Heart left ventricle (tissue), 16 donors: ENCODE data around the gene ZBTB45. TPM values are rescaled to one million over a fixed set of nuclear protein-coding genes. Genes with fewer than 3 reads are reported as not detected.
A peak's percentile ranks its signal among the peaks of the same experiment; 100 is the strongest.

ENCODE experiments used
- ATAC-seq, 4 donors: fragments of 200-7000 bp; cut with Tn5 transposase; one replicate each; pipeline ENCODE4 v1.9.1; 2020 to 2022; ENCODE audit warnings: moderate library complexity in 4 of 4, mild to moderate bottlenecking in 3 of 4, moderate number of reproducible peaks in 1 of 4
- DNase-seq, 5 donors: peaks; one replicate each; pipeline ENCODE4 v3.0.0-alpha.2; 2020
- H3K27ac ChIP-seq, 12 donors: fragments of 200-600 bp; sonication (generic) in 4 of 12; one replicate each; pipeline versions ENCODE4 v1.5.0 to v1.8.0; 2016 to 2022; ENCODE audit warnings: mild to moderate bottlenecking in 2 of 12
- H3K27me3 ChIP-seq, 9 donors: fragments of 200-600 bp; sonication (generic) in 2 of 9; one replicate each; pipeline versions ENCODE4 v1.5.1 to v1.8.0; 2016 to 2022; ENCODE audit warnings: mild to moderate bottlenecking in 3 of 9
- H3K36me3 ChIP-seq, 9 donors: fragments of 200-600 bp; sonication (generic) in 2 of 9; one replicate each; pipeline versions ENCODE4 v1.5.0 to v1.8.0; 2018 to 2022; ENCODE audit warnings: mild to moderate bottlenecking in 2 of 9
- H3K4me1 ChIP-seq, 12 donors: fragments of 200-600 bp; sonication (generic) in 4 of 12; one replicate each; pipeline versions ENCODE4 v1.5.0 to v1.8.0; 2016 to 2022; ENCODE audit warnings: mild to moderate bottlenecking in 3 of 12
- H3K4me3 ChIP-seq, 12 donors: fragments of 200-600 bp; sonication (generic) in 4 of 12; one replicate each; pipeline versions ENCODE4 v1.5.0 to v1.8.0; 2017 to 2022; ENCODE audit warnings: mild to moderate bottlenecking in 9 of 12, moderate library complexity in 4 of 12
- H3K9me3 ChIP-seq, 12 donors: fragments of 200-600 bp; sonication (generic) in 4 of 12; one replicate each; pipeline versions ENCODE4 v1.5.0 to v1.8.0; 2016 to 2022; ENCODE audit warnings: mild to moderate bottlenecking in 1 of 12
- CTCF ChIP-seq, 12 donors: fragments of 200-600 bp; sonication (generic) in 4 of 12; IDR thresholded peaks; one replicate each; pipeline versions ENCODE4 v1.5.0 to v1.8.0; 2018 to 2022; ENCODE audit warnings: antibody characterized with exemption in 12 of 12, mild to moderate bottlenecking in 5 of 12
- POLR2A ChIP-seq, 2 donors: fragments of 450-650 bp; IDR thresholded peaks; one replicate each; pipeline ENCODE4 v1.6.1; 2017; ENCODE audit warnings: antibody characterized with exemption in 2 of 2, mild to moderate bottlenecking in 2 of 2, moderate library complexity in 2 of 2
- WGBS, 4 donors: extraction: QIAGEN DNeasy Blood & Tissue Kit in 2 of 4; methylation state at CpG; one replicate each; pipeline versions ENCODE4 v1.1.5 to v1.1.7; 2013 to 2018; 5-methylcytosine and 5-hydroxymethylcytosine counted together
- intact Hi-C, 10 donors: fragments of 100-400 bp; cut with DNase I; formaldehyde crosslinking; loops; one replicate each; pipeline versions ENCODE4 v1.11.1 to v1.14.2; 2022
- polyA plus RNA-seq, 2 donors: library from polyadenylated mRNA; stranded (reverse); fragments of 200-250 nt; gene quantifications; one replicate each; pipeline ENCODE4 v1.2.3, GENCODE V29; 2013
- total RNA-seq, 9 donors: library from RNA; depleted of rRNA in 2 of 9; stranded (reverse); fragments of >200 nt in 2 of 9; fragmentation: NEBNext Ultra II Directional in 3 of 9; extraction: Animal tissue kit (Norgen Biotek cat#: 25700) in 3 of 9; gene quantifications; one replicate each; pipeline versions ENCODE4 v1.1.0 to v1.2.4, GENCODE V29; 2016 to 2023
- donor health status: ischemic (EF 13 %, LVEDD 7.1; RV severe dilation, severe dysfunction).
- donor health status: healthy with polysubstance abuse.
- donor health status: DM: no; HTN: yes; CAD: no.
- donor health status: DM: no; HTN: no; CAD: no.
- donor health status: ischemic (EF 25% LVEDD 6.9; RV normal size, moderate dysfunction).
- donor health status: ischemic (EF 25% LVEDD 5.7; RV mildly dilated, moderate dysfunction).
- donor health status: healthy.
- donor health status: DM: yes; HTN: yes; CAD: no.
- donor health status: ischemic (EF 35%, LVEDD 5.7; RV mildly dilated, moderate dysfunction).
- donor health status: nonischemic (EF 11% LVEDD 7.7; RV severe dilation, severe dysfunction).
- donor health status: DM: yes; HTN: yes; CAD: no.
- donor health status: PGD.
- donor health status: ischemic (EF 29% LVEDD 5.4; RV normal size, mild dysfunction).
- donor health status: nonischemic (EF 23%, LVEDD 6.1; RV moderate dilation, normal function).

Gene ZBTB45
- total and polyA plus RNA-seq, 11 donors: 6.9 to 13.4 (median 10.4) TPM

- peaks cover 0 to 31% (median 17%) of the 10 kb centered on the region in 9 donors for H3K36me3 ChIP-seq
- no peak overlapping the region for H3K4me3 ChIP-seq
- no peak overlapping the region for H3K27ac ChIP-seq
- no peak for TF ChIP-seq CTCF (IDR thresholded peaks at IDR 0.05)
- no peak for TF ChIP-seq POLR2A (IDR thresholded peaks at IDR 0.05)
- peaks cover 7 to 61% (median 32%) of the 10 kb centered on the region in 12 donors for H3K4me1 ChIP-seq
- no peaks in the 10 kb centered on the region for H3K9me3 ChIP-seq
- ATAC-seq (no peak), DNase-seq (no peak)
- WGBS, 4 donors: 87 to 91% (median 88%) methylated on average over 2 of the region's 2 CpGs
- H3K27me3 ChIP-seq: no peaks in the 10 kb centered on the region
- intact Hi-C loops: no loop called here
Measured at GRCh38 chr19:58515259-58515658, 4.4 kb downstream of the ZBTB45 start.

GRCh38 chr19:58514564-58515022 lies 5.0 kb downstream of the ZBTB45 start:
- Histone ChIP-seq H3K27me3 (no peaks in the 10 kb centered on the region), H3K4me3 (peak overlapping the region in 9 of 12 donors; percentile 40 to 55 (median 50)), H3K9me3 (no peaks in the 10 kb centered on the region), H3K4me1 (peaks cover 7 to 57% (median 31%) of the 10 kb centered on the region in 12 donors), H3K27ac (peak overlapping the region in 4 of 12 donors; percentile 43 to 84 (median 54)), H3K36me3 (peaks cover 0 to 31% (median 17%) of the 10 kb centered on the region in 9 donors)
- no peak for ATAC-seq
- intact Hi-C loops: loop anchor here in 1 of 10 donors (5.0 kb wide), 1 partner anchor 297 kb away; no protein-coding TSS in a partner anchor
- no peak for DNase-seq
- WGBS, 4 donors: 78 to 88% (median 81%) methylated on average over 2 to 3 of the region's 3 CpGs
- TF ChIP-seq CTCF (IDR thresholded peaks at IDR 0.05): no peak
- TF ChIP-seq POLR2A (IDR thresholded peaks at IDR 0.05): no peak

- Histone ChIP-seq H3K27me3 (no peaks in the 10 kb centered on the region), H3K4me3 (peak overlapping the region in 11 of 12 donors; percentile 14 to 55 (median 50)), H3K36me3 (peaks cover 0 to 31% (median 17%) of the 10 kb centered on the region in 9 donors), H3K27ac (peak overlapping the region in 9 of 12 donors; percentile 14 to 84 (median 52)), H3K9me3 (no peaks in the 10 kb centered on the region), H3K4me1 (peaks cover 7 to 55% (median 31%) of the 10 kb centered on the region in 12 donors)
- peak; percentile 81 to 95 (median 90) for DNase-seq
- peak; percentile 48 to 90 (median 88) for ATAC-seq
- 20 to 45% (median 40%) methylated on average over 29 to 66 of the region's 66 CpGs for WGBS, 4 donors
- intact Hi-C loops: loop anchor here in 1 of 10 donors (5.0 kb wide), 1 partner anchor 297 kb away; no protein-coding TSS in a partner anchor
- TF ChIP-seq POLR2A (IDR thresholded peaks at IDR 0.05): no peak
- peak; percentile 82 to 97 (median 88) for TF ChIP-seq CTCF (IDR thresholded peaks at IDR 0.05)
Measured at GRCh38 chr19:58513694-58514563, 5.7 kb downstream of the ZBTB45 start.

- peaks cover 3 to 49% (median 25%) of the 10 kb centered on the region in 12 donors for H3K4me1 ChIP-seq
- peak overlapping the region in 6 of 12 donors; percentile 15 to 84 (median 48) for H3K27ac ChIP-seq
- H3K9me3 ChIP-seq: no peaks in the 10 kb centered on the region
- DNase-seq (no peak), ATAC-seq (peak in 2 of 4 donors; percentile 2 to 3)
- H3K4me3 ChIP-seq: peak overlapping the region in 1 of 12 donors; percentile 55
- H3K36me3 ChIP-seq: peaks cover 0 to 31% (median 17%) of the 10 kb centered on the region in 9 donors
- WGBS, 4 donors: 87 to 90% (median 89%) methylated on average over 7 to 10 of the region's 10 CpGs
- intact Hi-C loops: loop anchor here in 1 of 10 donors (5.0 kb wide), 1 partner anchor 296 kb away; no protein-coding TSS in a partner anchor
- H3K27me3 ChIP-seq: no peaks in the 10 kb centered on the region
- no peak for TF ChIP-seq POLR2A (IDR thresholded peaks at IDR 0.05)
- TF ChIP-seq CTCF (IDR thresholded peaks at IDR 0.05): no peak
Measured at GRCh38 chr19:58513213-58513693, 6.4 kb downstream of the ZBTB45 start.
